ENCODE data around the gene AUTS2. TPM values are rescaled to one million over a fixed set of nuclear protein-coding genes. Genes with fewer than 3 reads are reported as not detected.
A peak's percentile ranks its signal among the peaks of the same experiment; 100 is the strongest.

AUTS2 gene
- total and polyA plus RNA-seq, 2 experiments from 2014 or later: 3.0 to 4.4 TPM

GRCh38 chr7:69736126-69736810, 138.0 kb downstream of the AUTS2 start:
- H3K9ac ChIP-seq: no peak overlapping the region
- H3K9me3 ChIP-seq (ENCODE audit: low read depth): no peaks in the 10 kb centered on the region
- no peak overlapping the region for H3K27ac ChIP-seq
- no peaks in the 10 kb centered on the region for H3K27me3 ChIP-seq (replicated peaks; ENCODE audit: insufficient read depth)
- no peak for DNase-seq
- in situ Hi-C loops (cut with MboI): no loop called here
- 71 to 73% methylated on average over 3 of the region's 3 CpGs for WGBS, 2 experiments (ENCODE audit: low coverage in 1 of 2, low lambda C conversion rate in 2 of 2, missing lambda C conversion rate in 2 of 2)
- no peak overlapping the region for H3K4me3 ChIP-seq
- H2AFZ ChIP-seq: no peak overlapping the region
- no peak for TF ChIP-seq EZH2 (IDR thresholded peaks at IDR 0.05; ENCODE audit: insufficient read depth, poor library complexity, severe bottlenecking)
- H3K9me2 ChIP-seq (ENCODE audit: insufficient read depth): no peaks in the 10 kb centered on the region
- no peaks in the 10 kb centered on the region for H4K20me1 ChIP-seq (ENCODE audit: insufficient read depth)
- H3K4me2 ChIP-seq (ENCODE audit: unreplicated experiment): no peak overlapping the region
- no peaks in the 10 kb centered on the region for H3K36me3 ChIP-seq (ENCODE audit: low read depth)
- no peaks in the 10 kb centered on the region for H3F3A ChIP-seq (ENCODE audit: insufficient read depth)
- H3K4me1 ChIP-seq (ENCODE audit: insufficient read depth): no peaks in the 10 kb centered on the region
- H3K79me2 ChIP-seq (ENCODE audit: insufficient read depth): no peaks in the 10 kb centered on the region

- TF ChIP-seq EZH2phosphoT487 (IDR thresholded peaks at IDR 0.05; ENCODE audit: insufficient read depth, low read depth) (no peak), EZH2 (IDR thresholded peaks at IDR 0.05; ENCODE audit: insufficient read depth, poor library complexity, severe bottlenecking) (no peak)
- no peak overlapping the region for H3K27ac ChIP-seq
- H2AFZ ChIP-seq: no peak overlapping the region
- H3K9me3 ChIP-seq (ENCODE audit: low read depth): no peaks in the 10 kb centered on the region
- no peaks in the 10 kb centered on the region for H4K20me1 ChIP-seq (ENCODE audit: insufficient read depth)
- no peaks in the 10 kb centered on the region for H3K79me2 ChIP-seq (ENCODE audit: insufficient read depth)
- H3F3A ChIP-seq (ENCODE audit: insufficient read depth): no peaks in the 10 kb centered on the region
- no peaks in the 10 kb centered on the region for H3K4me1 ChIP-seq (ENCODE audit: insufficient read depth)
- H3K4me3 ChIP-seq: no peak overlapping the region
- H3K9ac ChIP-seq: no peak overlapping the region
- no peaks in the 10 kb centered on the region for H3K36me3 ChIP-seq (ENCODE audit: low read depth)
- H3K4me2 ChIP-seq (ENCODE audit: unreplicated experiment): no peak overlapping the region
- WGBS, 2 experiments (ENCODE audit: low coverage in 1 of 2, low lambda C conversion rate in 2 of 2, missing lambda C conversion rate in 2 of 2): 67 to 68% methylated on average over 4 of the region's 4 CpGs
- DNase-seq: no peak
- in situ Hi-C loops (cut with MboI): no loop called here
- no peaks in the 10 kb centered on the region for H3K27me3 ChIP-seq (replicated peaks; ENCODE audit: insufficient read depth)
- H3K9me2 ChIP-seq (ENCODE audit: insufficient read depth): no peaks in the 10 kb centered on the region
Observed at GRCh38 chr7:69738396-69738951, 140.2 kb downstream of the AUTS2 start.

GRCh38 chr7:69739190-69739589, 140.9 kb downstream of the AUTS2 start:
- Histone ChIP-seq H3K4me2 (ENCODE audit: unreplicated experiment) (no peak overlapping the region), H3K9me2 (ENCODE audit: insufficient read depth) (no peaks in the 10 kb centered on the region), H3K4me1 (ENCODE audit: insufficient read depth) (no peaks in the 10 kb centered on the region), H3K9me3 (ENCODE audit: low read depth) (no peaks in the 10 kb centered on the region), H3K79me2 (ENCODE audit: insufficient read depth) (no peaks in the 10 kb centered on the region), H4K20me1 (ENCODE audit: insufficient read depth) (no peaks in the 10 kb centered on the region), H3F3A (ENCODE audit: insufficient read depth) (no peaks in the 10 kb centered on the region), H3K36me3 (ENCODE audit: low read depth) (no peaks in the 10 kb centered on the region), H2AFZ (no peak overlapping the region), H3K9ac (no peak overlapping the region), H3K27me3 (replicated peaks; ENCODE audit: insufficient read depth) (no peaks in the 10 kb centered on the region), H3K27ac (no peak overlapping the region), H3K4me3 (no peak overlapping the region)
- TF ChIP-seq EZH2phosphoT487 (IDR thresholded peaks at IDR 0.05; ENCODE audit: insufficient read depth, low read depth): no peak
- TF ChIP-seq EZH2 (IDR thresholded peaks at IDR 0.05; ENCODE audit: insufficient read depth, poor library complexity, severe bottlenecking): no peak
- 85 to 95% methylated on average over 1 of the region's 1 CpG for WGBS, 2 experiments (ENCODE audit: low coverage in 1 of 2, low lambda C conversion rate in 2 of 2, missing lambda C conversion rate in 2 of 2)
- no peak for DNase-seq
- in situ Hi-C loops (cut with MboI): no loop called here

- Histone ChIP-seq H3K4me3 (no peak overlapping the region), H3K36me3 (ENCODE audit: low read depth) (no peaks in the 10 kb centered on the region), H2AFZ (no peak overlapping the region), H3K79me2 (ENCODE audit: insufficient read depth) (no peaks in the 10 kb centered on the region), H3K9ac (no peak overlapping the region), H3K27ac (no peak overlapping the region), H3F3A (ENCODE audit: insufficient read depth) (no peaks in the 10 kb centered on the region), H3K9me2 (ENCODE audit: insufficient read depth) (no peaks in the 10 kb centered on the region), H3K27me3 (replicated peaks; ENCODE audit: insufficient read depth) (no peaks in the 10 kb centered on the region), H3K9me3 (ENCODE audit: low read depth) (no peaks in the 10 kb centered on the region), H4K20me1 (ENCODE audit: insufficient read depth) (no peaks in the 10 kb centered on the region), H3K4me2 (ENCODE audit: unreplicated experiment) (no peak overlapping the region), H3K4me1 (ENCODE audit: insufficient read depth) (no peaks in the 10 kb centered on the region)
- WGBS, 2 experiments (ENCODE audit: low coverage in 1 of 2, low lambda C conversion rate in 2 of 2, missing lambda C conversion rate in 2 of 2): 0 to 6% methylated on average over 4 of the region's 4 CpGs
- peak; percentile 47 for DNase-seq
- in situ Hi-C loops (cut with MboI): no loop called here
- TF ChIP-seq EZH2phosphoT487 (IDR thresholded peaks at IDR 0.05; ENCODE audit: insufficient read depth, low read depth): no peak
Observed at GRCh38 chr7:69739931-69740431, 141.7 kb downstream of the AUTS2 start.

Measured in GM23248 (cell line).